Measurements from ENCODE around the gene FBXO17.

DNA sequence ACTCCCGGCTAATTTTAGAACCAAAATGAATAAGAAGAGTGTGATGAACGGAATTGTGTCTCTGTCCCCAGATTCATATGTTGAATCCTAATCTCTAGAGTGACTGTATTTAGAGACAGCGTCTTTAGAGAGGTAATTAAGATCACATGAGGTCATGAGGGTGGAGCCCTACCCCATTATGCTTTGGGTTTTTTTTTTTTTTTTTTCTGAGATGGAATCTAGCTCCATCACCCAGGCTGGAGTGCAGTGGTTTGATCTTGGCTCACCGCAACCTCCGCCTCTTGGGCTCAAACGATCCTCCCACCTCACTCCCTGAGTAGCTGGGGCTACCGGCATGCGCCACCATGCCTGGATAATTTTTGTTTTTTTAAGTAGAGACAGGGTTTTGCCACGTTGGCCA, 28.9 kb upstream of the FBXO17 start:
- TF ChIP-seq EZH2phosphoT487 (IDR thresholded peaks at IDR 0.05; ENCODE audit: insufficient read depth, low read depth) = no peak
- TF ChIP-seq EZH2 (IDR thresholded peaks at IDR 0.05; ENCODE audit: insufficient read depth, poor library complexity, severe bottlenecking) = no peak

Data from GM23248 (cell line).